Endothelial cell of umbilical vein (primary cell): ENCODE measurements around the gene TMEM186. TPM values are rescaled to one million over a fixed set of nuclear protein-coding genes. Genes with fewer than 3 reads are reported as not detected.

ENCODE experiments used
- BruUV-seq: library from RNA; stranded (reverse); fragments of 400-500 nt; replicated peaks from 2 replicates; lab custom pipeline; 2021; lab: Mats Ljungman, UMichigan
- CTCF ChIA-PET: fragments of 300-600, 350-600 bp; sonication (Branson Sonifier 250); formaldehyde crosslinking; loops from one replicate; lab custom pipeline; 2021; ENCODE audit warnings: antibody characterized with exemption, inconsistent platforms; lab: Charles Lee
- POLR2A ChIA-PET: fragments of 300-600, 350-600 bp; sonication (Branson Sonifier 250); formaldehyde crosslinking; loops from one replicate; lab custom pipeline; 2021; ENCODE audit warnings: antibody characterized with exemption, inconsistent platforms; lab: Charles Lee
- DNase-seq: peaks from one replicate; pipeline ENCODE4 v3.0.0-alpha.2; 2011; ENCODE audit warnings: low read depth, low spot score
- FAIRE-seq: peaks from 2 replicates; lab custom pipeline; 2011; peaks lifted over from hg19 to GRCh38; lab: Jason Lieb, UNC
- H2AFZ ChIP-seq: 2 replicates; pipeline ENCODE4 v1.6.0; 2012; ENCODE audit warnings: low read depth, low read length, control low read depth, inconsistent platforms
- H3K27ac ChIP-seq: 2 replicates; pipeline ENCODE4 v1.5.1; 2011; ENCODE audit warnings: low read depth, mild to moderate bottlenecking, control low read depth, low read length, moderate library complexity; ENCODE audit not compliant: insufficient read depth
- H3K27me3 ChIP-seq, 2 experiments: 2 replicates each; pipeline versions ENCODE4 v1.6.0 to v1.6.1; 2011; ENCODE audit warnings: low read length in 2 of 2, mixed read lengths in 1 of 2; ENCODE audit not compliant: control insufficient read depth in 2 of 2, insufficient read depth in 2 of 2
- H3K36me3 ChIP-seq, 2 experiments: 2 replicates in 1 of 2; 3 replicates in 1 of 2; pipeline ENCODE4 v1.5.1; 2011; ENCODE audit warnings: low read length in 2 of 2, mild to moderate bottlenecking in 1 of 2, moderate library complexity in 1 of 2; ENCODE audit not compliant: control insufficient read depth in 2 of 2, insufficient read depth in 2 of 2; ENCODE audit errors: extremely low read depth in 1 of 2
- H3K4me1 ChIP-seq: 3 replicates; pipeline ENCODE4 v1.5.1; 2011; ENCODE audit warnings: mild to moderate bottlenecking, low read length; ENCODE audit not compliant: control insufficient read depth, insufficient read depth; ENCODE audit errors: extremely low read depth
- H3K4me2 ChIP-seq: 2 replicates; pipeline ENCODE4 v1.6.1; 2011; ENCODE audit warnings: low read length, control low read depth, mixed read lengths; ENCODE audit not compliant: insufficient read depth
- H3K4me3 ChIP-seq, 3 experiments: fragments of 200-600 bp in 1 of 3; sonication (generic), shearing (Covaris generic) in 1 of 3; replicated peaks in 1 of 3; 2 replicates each; pipeline ENCODE4 v1.5.1; 2011 to 2016; ENCODE audit warnings: control low read depth in 3 of 3, low read length in 3 of 3, mild to moderate bottlenecking in 2 of 3, inconsistent platforms in 1 of 3, low read depth in 1 of 3, moderate library complexity in 1 of 3; ENCODE audit not compliant: insufficient read depth in 1 of 3
- H3K79me2 ChIP-seq: 2 replicates; pipeline ENCODE4 v1.6.0; 2012; ENCODE audit warnings: low read length, inconsistent platforms; ENCODE audit not compliant: control insufficient read depth, insufficient read depth
- H3K9ac ChIP-seq: replicated peaks from 2 replicates; pipeline ENCODE3; 2011; ENCODE audit warnings: low read length, control low read depth; ENCODE audit not compliant: insufficient read depth; ENCODE audit errors: extremely low read depth
- H3K9me1 ChIP-seq: replicated peaks from 3 replicates; pipeline ENCODE4 v1.6.0; 2011; ENCODE audit warnings: mild to moderate bottlenecking, low read length; ENCODE audit not compliant: control insufficient read depth, insufficient read depth; ENCODE audit errors: extremely low read depth
- H3K9me3 ChIP-seq: replicated peaks from 2 replicates; pipeline ENCODE4 v1.5.1; 2012; ENCODE audit warnings: low read length, inconsistent platforms; ENCODE audit not compliant: control insufficient read depth, insufficient read depth
- H4K20me1 ChIP-seq: replicated peaks from 2 replicates; pipeline ENCODE3; 2011; ENCODE audit warnings: mild to moderate bottlenecking, low read length; ENCODE audit not compliant: control insufficient read depth, insufficient read depth; ENCODE audit errors: extremely low read depth
- CTCF ChIP-seq, 2 donors: IDR thresholded peaks; 1 replicate in 1 of 2; 2 replicates in 1 of 2; pipeline ENCODE4 v1.5.1; 2011; ENCODE audit warnings: low read length in 2 of 2, mild to moderate bottlenecking in 2 of 2, moderate library complexity in 2 of 2, control low read depth in 1 of 2, inconsistent platforms in 1 of 2, low read depth in 1 of 2; ENCODE audit not compliant: insufficient read depth in 1 of 2; ENCODE audit errors: extremely low read depth in 1 of 2
- EZH2 ChIP-seq: IDR thresholded peaks from 2 replicates; pipeline ENCODE4 v1.6.1; 2012; ENCODE audit warnings: borderline replicate concordance, low read depth, mild to moderate bottlenecking, moderate library complexity, low read length, inconsistent platforms; ENCODE audit not compliant: severe bottlenecking
- FOS ChIP-seq: IDR thresholded peaks from 2 replicates; pipeline ENCODE4 v1.6.1; 2011; ENCODE audit warnings: mild to moderate bottlenecking, low read length, moderate library complexity, borderline replicate concordance; ENCODE audit not compliant: insufficient read depth
- GATA2 ChIP-seq: IDR thresholded peaks from 2 replicates; pipeline ENCODE4 v1.7.0; 2011; ENCODE audit warnings: low read depth, mild to moderate bottlenecking, moderate library complexity, mixed read lengths, low read length; ENCODE audit not compliant: insufficient read length, insufficient read depth
- JUN ChIP-seq: IDR thresholded peaks from 2 replicates; pipeline ENCODE4 v1.6.1; 2011; ENCODE audit warnings: borderline replicate concordance, low read depth; ENCODE audit not compliant: insufficient read length, insufficient read depth
- MAX ChIP-seq: IDR thresholded peaks from 2 replicates; pipeline ENCODE4 v1.6.1; 2011; ENCODE audit not compliant: insufficient read depth, insufficient read length
- MYC ChIP-seq: IDR thresholded peaks from one replicate; pipeline ENCODE4 v1.6.1; 2011; ENCODE audit warnings: mild to moderate bottlenecking, low read depth, low read length
- POLR2AphosphoS5 ChIP-seq: IDR thresholded peaks from 2 replicates; pipeline ENCODE4 v1.6.1; 2012; ENCODE audit warnings: low read depth, mild to moderate bottlenecking, control low read depth, low read length, moderate library complexity; ENCODE audit not compliant: insufficient read depth
- dilution Hi-C: fragments of 300-500 bp; cut with MboI; formaldehyde crosslinking; loops from one replicate; pipeline ENCODE4 v1.15.0; 2019; ENCODE audit warnings: low sequenced_read_pairs; ENCODE audit not compliant: extremely low pct_ligation_motif_present
- intact Hi-C: fragments of 100-400 bp; cut with micrococcal nuclease; formaldehyde crosslinking; loops from one replicate; pipeline ENCODE4 v1.10.0; 2022
- polyA plus RNA-seq, 4 experiments: library from polyadenylated mRNA; depleted of rRNA in 3 of 4; stranded (reverse) in 3 of 4; unstranded in 1 of 4; fragments of >200 nt; gene quantifications; 2 replicates each; pipeline versions ENCODE4 v1.2.1 to v1.2.3, GENCODE V29; 2011 to 2012; ENCODE audit warnings: missing spikeins in 1 of 4
- total RNA-seq: library from RNA; stranded (reverse); gene quantifications from 2 replicates; pipeline ENCODE4 v1.2.3, GENCODE V29; 2021

Gene TMEM186
- total and polyA plus RNA-seq, 2 donors (not counting 3 experiments of a cell fraction or from before 2014, with no cell fraction given), result 8.0 to 9.6 TPM

GRCh38 chr16:8781797-8782196, 15.6 kb downstream of the TMEM186 start:
- intact Hi-C loops (no loop called here), dilution Hi-C loops (no loop called here)
- Histone ChIP-seq H3K36me3 (no peaks in the 10 kb centered on the region), H3K9me3 (no peaks in the 10 kb centered on the region), H3K4me1 (no peaks in the 10 kb centered on the region), H2AFZ (no peak overlapping the region), H4K20me1 (no peaks in the 10 kb centered on the region), H3K9me1 (no peaks in the 10 kb centered on the region), H3K4me3 (no peak overlapping the region), H3K27me3 (peaks cover 2 to 4% of the 10 kb centered on the region in 2 experiments), H3K27ac (no peak overlapping the region), H3K9ac (no peak overlapping the region), H3K79me2 (no peaks in the 10 kb centered on the region), H3K4me2 (no peak overlapping the region)
- DNase-seq (no peak), FAIRE-seq (no peak)
- ChIA-PET POLR2A (no interaction called here), CTCF (no interaction called here)
- TF ChIP-seq JUN, result no peak
- no peak for TF ChIP-seq CTCF (IDR thresholded peaks at IDR 0.05; ENCODE audit: extremely low read depth in 1 of 2, insufficient read depth in 1 of 2, low read depth in 1 of 2, low read length in 2 of 2)
- no peak for TF ChIP-seq MYC
- no peak for TF ChIP-seq MAX
- no peak for TF ChIP-seq GATA2
- TF ChIP-seq POLR2AphosphoS5, result no peak
- TF ChIP-seq EZH2, result no peak
- TF ChIP-seq FOS, result no peak
- BruUV-seq, result no TSS peak
